Astrocyte of the hippocampus (primary cell): Measurements from ENCODE around the gene LETM1.

ENCODE experiments used
- DNase-seq: peaks from one replicate; pipeline ENCODE4 v3.0.0; 2011; ENCODE audit warnings: low read depth, low spot score

The LETM1 gene

DNA sequence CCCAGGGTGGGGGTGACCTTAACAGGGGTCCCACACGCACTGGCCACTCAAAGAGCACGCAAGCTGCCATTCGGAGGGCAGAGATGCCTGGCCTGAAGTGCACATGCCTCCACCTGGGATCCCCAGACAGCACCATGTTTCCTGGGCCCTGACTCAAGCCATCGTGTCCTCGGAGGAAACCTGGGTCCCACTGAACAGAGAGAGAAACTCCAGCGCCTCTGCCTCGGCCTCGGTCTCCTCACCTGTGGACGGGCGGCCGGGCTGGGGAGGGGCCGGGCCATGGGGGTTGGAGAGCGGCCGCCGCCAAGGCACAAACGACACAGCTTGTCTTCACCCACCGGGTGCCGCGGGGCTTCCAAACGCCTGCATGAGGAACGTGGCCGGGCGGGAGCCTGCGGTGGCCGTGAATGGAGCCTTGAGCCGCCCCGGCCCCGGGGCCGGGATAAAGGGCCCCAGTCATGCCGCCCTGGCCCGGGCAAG, 92.8 kb downstream of the LETM1 start:
- DNase-seq: no peak

DNA sequence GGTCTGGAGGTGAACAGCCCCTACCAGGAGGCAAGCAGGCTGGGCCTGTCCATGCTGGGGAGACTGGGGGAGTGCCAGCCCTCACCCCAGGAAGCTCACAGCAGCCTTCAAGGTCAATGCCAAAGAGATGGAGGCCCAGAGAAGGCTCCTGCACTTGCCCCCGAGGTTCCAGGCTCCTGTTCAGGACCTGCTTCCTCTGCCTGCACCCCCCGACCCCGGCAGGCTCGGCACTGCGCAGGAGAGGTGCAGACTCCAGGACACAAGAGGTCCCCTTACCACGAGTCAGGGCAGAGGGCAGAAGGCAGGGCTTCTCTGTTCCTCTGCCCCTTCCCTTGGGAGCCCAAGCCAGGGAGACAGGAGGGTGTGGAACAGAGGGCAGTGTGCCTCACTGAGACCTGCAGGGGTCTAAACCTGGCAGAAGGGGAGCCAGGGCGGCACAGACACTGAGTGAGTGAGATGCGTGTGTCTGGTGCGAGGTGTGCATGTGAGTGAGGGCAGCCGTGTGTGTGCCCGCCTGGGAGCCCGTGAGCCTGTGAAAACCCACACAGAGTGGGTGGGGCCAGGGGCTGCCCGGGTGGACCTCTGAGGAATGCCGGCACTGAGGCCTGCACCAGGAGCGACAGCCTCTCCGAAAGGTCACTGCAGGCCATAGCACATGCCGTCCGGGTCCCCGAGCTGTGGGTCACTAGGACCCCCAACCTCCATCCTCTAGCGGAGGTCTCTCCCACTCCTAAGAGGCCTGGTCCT, 93.5 kb downstream of the LETM1 start:
- DNase-seq: no peak
